ENCODE results near the gene ALDH1A1.
A peak's percentile ranks its signal among the peaks of the same experiment; 100 is the strongest.

The ALDH1A1 gene

DNA sequence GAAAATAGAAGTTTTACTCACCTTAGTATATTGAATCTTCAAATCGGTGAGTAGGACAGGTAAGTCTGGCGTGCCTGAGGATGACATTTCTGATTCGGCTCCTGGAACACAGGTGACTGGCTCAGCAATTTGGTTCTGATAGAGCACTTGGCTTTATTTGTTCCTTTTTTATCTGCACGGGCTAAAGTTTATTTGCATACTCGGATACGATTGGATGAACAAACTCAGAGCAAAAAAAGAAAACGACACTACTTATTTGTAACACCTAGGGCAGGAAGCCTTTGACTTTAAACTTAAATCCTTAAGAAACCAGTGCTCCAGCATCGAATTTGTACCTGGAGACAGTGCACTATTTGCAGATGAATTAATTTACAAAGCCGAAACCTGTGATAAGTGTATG is at the start of gene ALDH1A1:
TSS of gene ALDH1A1 (minus strand) at position 140 of the 400 bp plus-strand sequence. CDS start at position 87, 53 bp downstream.
- DNase-seq (ENCODE audit: low spot score), result peak; percentile 57

GRCh38 chr9:73001860-73002259 is 49.0 kb upstream of the ALDH1A1 start:
- DNase-seq (ENCODE audit: low spot score), result no peak

- DNase-seq (ENCODE audit: low spot score), result no peak
Observed at GRCh38 chr9:72998363-72998762, 45.5 kb upstream of the ALDH1A1 start.

DNA sequence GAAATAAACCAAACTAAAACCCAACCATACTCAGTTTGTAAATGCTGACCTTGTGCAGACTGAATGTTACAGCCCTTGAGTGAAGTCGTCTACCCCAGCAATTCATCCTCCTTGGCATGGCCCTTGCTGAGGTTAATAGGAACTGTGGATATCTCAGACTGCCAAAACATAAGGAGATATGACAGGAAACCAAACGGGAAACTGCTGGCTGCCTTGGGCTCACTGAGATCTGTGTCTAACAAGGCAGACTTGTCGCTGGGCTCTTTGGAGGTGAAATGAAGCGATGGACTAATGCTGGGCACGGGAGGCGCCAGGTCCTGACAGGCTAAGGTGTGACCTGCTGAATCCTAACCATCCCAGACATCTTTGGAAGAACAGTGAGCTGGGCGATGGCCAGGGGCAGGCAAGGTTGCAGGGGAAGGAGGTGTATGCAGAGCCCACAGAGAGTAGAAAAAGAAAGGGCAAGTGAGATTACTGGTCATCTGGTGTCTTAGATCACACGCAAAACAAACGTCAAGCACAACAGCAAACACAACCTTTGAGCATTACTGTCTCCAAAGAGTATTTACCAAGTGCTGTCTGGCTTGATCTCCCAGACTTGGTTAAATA is 44.6 kb upstream of the ALDH1A1 start:
- no peak for DNase-seq (ENCODE audit: low spot score)

GRCh38 chr9:72996684-72997314 is 43.9 kb upstream of the ALDH1A1 start:
- DNase-seq (ENCODE audit: low spot score), result no peak

DNA sequence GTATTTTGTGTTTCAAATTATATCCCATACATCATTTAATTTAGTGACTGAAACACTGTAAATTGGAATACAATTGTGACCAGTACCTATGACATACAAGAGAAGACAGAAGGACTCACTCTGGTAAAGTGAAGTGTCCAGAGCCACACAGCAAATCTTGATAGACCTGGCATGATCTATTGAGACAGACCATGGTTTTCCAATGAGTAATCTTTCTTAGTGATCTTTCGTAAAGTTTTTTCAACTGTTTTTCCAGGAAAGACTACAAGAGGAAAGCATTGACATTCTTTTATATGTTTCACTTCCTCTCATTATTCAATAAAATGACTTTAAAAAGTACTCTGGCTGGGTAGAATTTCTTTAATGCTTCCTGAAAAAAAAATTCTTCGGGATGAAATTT is 43.3 kb upstream of the ALDH1A1 start:
- DNase-seq (ENCODE audit: low spot score), result no peak

DNA sequence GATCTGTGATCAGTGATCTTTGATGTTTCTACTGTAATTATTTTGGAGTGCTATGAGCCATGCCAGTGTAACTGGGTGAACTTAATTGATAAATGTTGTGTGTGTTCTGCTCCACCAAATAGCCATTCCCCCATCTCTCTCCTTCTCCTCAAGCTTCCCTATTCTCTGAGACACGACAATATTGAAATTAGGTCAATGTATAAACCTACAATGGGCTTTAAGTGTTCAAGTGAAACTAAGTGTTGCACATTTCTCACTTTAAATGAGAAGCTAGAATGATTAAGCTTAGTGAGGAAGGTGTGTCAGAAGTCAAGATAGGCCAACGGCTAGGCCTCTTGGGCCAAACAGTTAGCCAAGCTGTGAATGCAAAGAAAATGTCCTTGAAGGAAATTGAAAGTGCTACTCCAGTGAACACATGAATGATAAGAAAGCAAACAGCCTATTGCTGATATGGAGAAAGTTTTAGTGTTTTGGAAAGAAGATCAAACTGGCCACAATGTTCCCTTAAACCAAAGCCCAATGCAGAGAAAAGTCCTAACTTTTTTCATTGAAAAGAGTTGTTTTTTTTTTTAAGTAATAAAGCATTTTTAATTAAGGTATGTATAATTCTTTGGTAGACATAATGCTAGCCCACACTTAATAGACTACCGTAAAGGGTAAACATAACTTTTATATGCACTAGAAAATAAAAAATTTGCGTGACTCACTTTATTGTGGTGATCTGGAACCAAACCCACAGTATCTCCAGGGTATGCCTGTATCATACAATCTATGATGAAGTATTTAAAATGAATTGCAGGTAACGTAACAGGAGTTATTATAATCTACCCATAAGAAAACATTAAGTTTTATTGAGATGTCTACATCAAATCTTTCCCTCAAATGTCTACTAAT is 42.5 kb upstream of the ALDH1A1 start:
- no peak for DNase-seq (ENCODE audit: low spot score)

GRCh38 chr9:72991772-72992171 is 38.9 kb upstream of the ALDH1A1 start:
- DNase-seq (ENCODE audit: low spot score), result no peak

DNA sequence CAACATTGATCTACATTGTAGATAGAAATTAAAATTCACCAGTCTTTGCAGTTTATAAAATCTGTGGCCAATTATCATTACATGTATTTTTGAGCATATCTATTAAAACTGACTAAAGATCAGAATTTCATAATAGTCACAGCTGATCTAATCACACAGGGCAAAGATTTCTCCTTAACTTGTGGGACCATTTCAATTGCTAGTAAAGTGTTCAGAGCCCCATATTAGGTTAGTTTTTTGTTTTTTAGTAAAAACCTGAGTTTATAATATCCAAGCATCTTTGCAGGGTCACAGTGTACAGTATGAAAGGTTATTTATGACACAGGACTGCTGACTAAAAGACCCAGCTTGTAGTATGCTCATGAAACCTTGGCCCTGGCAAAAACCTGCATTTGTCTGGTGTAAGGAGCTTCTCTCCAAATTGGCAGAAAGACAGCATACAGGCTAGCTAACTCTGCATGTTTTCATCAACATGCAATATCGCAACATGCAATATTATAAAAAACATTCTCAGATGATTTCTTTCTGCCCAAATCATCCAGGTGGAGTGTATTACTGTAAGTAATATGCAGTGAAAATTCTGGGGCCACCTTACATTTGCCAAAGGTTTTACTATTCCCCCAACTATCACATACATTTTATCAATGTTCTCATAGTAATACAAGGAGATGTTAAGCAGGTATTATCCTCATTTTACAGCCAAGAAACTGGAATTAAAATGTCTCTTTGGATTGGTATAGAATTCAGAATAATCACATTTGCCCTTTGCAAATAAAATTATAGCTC is 37.7 kb upstream of the ALDH1A1 start:
- no peak for DNase-seq (ENCODE audit: low spot score)

DNA sequence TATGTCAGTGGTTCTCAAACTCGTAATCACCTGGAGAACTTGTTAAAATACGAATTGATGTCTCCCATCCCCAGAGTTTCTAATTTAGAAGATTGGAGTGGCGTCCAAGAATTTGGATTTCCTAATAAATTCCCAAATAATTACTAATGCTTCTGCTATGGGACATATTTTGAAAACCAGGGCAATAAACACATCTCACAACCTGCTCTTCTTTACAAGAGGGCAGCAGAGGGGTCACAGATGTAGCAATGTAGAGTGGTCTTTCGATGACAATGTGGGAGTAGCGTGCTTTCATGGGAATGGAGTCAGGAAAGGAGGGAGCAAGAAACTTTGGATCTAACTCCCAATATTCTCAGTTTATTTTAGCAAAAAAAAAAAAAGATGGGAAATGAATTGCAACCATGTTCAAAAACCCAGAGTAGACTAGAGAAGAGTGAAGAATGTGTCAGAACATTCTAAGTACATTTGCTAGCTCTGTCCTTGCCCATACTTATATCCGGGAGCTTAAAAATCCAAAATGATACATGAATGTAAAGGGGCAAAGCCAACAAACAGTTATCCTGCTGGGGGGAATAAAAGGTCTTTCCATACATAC is 33.8 kb upstream of the ALDH1A1 start:
- no peak for DNase-seq (ENCODE audit: low spot score)

- peak; percentile 43 for DNase-seq (ENCODE audit: low spot score)
Observed at GRCh38 chr9:72985746-72986145, 32.9 kb upstream of the ALDH1A1 start.

DNA sequence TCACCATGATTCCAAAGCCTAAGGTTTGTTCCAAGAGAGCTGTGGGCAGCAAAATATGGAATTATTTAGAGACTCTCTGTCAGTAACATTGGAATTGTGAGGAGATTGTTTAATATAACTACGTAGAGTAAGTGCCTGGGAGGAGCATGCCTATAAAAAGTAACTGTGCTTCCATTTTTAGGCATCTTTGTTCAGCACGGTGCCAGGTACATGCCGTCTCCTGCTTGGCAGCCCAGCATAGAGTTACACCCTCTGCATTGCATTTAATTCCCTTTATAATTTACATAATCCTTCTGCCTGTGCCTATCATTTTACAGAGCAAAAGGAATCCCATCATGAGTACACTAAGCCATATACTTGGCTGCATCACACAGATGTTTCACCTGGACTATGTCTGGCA is 32.1 kb upstream of the ALDH1A1 start:
- no peak for DNase-seq (ENCODE audit: low spot score)

DNA sequence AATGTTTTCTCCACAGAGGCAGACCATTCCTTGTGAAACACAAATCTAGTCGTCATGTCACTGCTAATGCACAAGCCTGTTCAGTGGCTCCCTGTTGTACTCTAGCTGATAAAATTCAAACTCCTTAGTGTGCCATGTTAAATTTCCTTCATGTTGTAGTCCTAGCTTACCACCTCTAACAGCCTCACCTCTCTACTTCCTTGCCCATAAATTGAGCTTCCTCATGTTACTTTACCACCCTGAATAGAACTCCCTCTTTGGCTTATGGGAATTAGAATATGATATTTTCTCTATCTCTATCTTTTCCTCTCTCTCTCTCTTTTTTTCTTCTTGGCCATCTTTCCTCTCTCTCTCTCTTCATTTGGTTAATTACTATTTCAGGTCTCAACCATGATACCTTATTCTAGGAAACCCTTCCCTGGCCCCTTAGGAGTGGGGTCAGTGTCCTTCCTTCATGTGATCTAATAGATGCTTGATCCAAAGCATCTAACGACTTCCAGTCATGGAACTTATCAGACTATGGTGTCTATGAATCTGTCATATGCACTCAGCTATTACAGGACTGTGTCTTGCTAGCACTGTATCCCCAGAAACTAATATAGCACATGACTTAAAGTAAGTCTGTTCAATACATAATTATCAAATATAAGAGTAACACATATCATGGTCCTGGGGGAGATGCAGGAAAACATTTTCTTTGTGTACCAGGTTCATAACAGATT is 31.5 kb upstream of the ALDH1A1 start:
- no peak for DNase-seq (ENCODE audit: low spot score)

DNA sequence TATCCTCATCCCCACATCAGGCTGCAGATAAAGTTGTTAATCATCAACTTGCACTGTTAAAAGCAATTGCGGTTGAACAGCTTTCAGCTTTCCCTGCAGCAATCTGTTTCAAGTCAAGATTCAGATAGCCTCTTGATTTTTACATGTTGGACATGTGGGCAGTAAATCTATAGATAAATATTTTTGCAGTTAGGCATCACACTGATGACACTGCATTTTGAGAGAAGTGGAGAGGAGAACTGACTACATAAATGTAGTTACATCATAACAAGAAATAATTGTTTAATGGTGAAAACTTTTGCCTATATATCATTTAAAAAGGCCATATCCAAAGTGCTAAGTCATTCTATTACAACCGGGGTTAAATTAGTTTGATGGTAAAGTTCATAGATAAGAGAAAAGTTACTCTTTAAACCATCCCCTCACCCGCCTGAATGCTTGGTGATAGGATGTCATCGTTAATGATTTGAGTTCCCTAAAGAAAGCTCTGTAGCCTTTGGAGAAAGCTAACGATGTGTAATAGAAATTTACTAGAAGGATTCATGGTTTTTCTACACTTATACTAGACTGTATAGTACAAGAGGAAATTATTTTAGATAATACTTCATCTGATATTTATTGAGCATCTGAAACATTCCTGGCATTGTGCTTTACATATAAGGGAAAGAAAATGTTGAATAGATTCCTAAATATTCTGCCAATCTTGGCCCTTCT is 30.8 kb upstream of the ALDH1A1 start:
- peak; percentile 50 for DNase-seq (ENCODE audit: low spot score)

GRCh38 chr9:72983056-72983455 is 30.2 kb upstream of the ALDH1A1 start:
- no peak for DNase-seq (ENCODE audit: low spot score)

DNA sequence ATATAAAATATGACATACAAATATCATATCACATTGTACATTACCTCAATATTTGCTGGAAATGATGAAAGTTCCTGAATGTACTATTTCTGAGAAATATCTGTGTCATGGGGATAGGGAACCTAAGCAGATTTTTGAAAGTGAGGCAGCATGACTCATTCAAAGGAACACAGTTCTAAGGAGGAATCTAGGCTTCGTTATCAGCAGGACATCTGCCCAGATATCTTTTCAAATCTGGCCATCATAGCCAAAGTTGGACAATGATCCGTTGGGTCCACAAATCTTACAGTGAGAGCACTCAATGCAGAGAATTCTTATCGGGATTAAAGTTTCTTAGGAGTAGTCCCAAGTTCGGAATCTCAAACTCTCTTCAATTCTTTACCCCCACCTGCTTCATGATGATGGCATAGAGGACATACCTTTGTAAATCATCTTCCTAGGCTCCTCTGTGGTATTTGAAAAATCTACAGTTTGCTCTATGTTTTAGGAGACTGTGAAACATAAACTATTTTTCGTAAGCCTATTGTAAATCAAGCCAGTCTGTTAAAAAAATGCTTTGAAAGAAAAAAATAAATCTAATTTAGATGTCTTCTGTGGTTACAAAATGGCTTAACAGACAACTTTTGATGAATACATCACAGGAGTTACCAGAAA is 29.4 kb upstream of the ALDH1A1 start:
- no peak for DNase-seq (ENCODE audit: low spot score)

DNA sequence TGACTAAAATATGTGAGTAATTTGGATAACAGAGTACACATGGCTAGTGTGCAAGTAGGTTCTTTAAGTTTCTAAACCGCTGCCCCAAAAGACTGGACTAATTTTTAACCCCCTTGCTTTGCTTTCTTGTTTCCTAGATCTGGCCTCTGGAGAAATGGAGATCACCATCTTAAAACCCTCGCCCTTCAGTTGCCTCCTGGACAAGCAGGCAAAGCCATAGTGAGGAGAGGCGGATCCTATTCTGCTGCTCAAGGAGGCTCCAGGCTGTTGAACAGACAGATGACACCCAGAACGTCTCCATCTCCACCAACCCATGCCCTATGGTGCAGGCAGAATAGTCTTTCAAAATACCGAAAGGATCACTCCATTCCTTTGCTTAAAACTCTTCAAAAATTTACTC is 28.6 kb upstream of the ALDH1A1 start:
- DNase-seq (ENCODE audit: low spot score), result no peak

GRCh38 chr9:72980600-72981265 is 27.9 kb upstream of the ALDH1A1 start:
- no peak for DNase-seq (ENCODE audit: low spot score)

DNA sequence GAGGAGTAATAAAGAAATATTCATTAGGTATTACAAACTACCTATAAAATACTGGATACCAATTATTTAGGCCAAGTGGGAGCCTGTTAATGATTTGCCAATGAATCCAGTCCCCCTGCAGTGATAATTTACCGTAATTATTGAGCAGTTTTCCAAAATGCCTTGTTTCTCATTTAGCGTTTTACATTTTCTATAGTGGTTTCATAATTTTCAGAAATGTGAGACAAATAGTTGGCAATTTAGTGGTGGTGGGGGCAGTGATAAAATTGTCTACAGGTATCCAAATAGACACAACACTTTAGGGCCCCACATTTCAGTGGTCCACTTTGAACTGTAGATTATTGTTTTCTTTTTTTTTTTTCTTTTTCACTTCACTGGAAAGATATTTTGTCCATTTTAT is 27.3 kb upstream of the ALDH1A1 start:
- no peak for DNase-seq (ENCODE audit: low spot score)

Measured in LoVo (cell line).